HL-60/S4 treated with retinoic acid at 250 ng/mL for 4 days and 3 days (cell line): Measurements from ENCODE around the gene PARD3.

Experiments
- in situ Hi-C: fragments of 300-500 bp; cut with MboI; formaldehyde crosslinking; loops from 2 replicates; pipeline ENCODE4 v1.7.0; 2022; ENCODE audit warnings: low sequenced_read_pairs

Gene PARD3

GRCh38 chr10:34484164-34484563 is 330.9 kb downstream of the PARD3 start:
- in situ Hi-C loops, result no loop called here

GRCh38 chr10:34480345-34480744 is 334.8 kb downstream of the PARD3 start:
- in situ Hi-C loops, result no loop called here

GRCh38 chr10:34479520-34480179 is 335.4 kb downstream of the PARD3 start:
- in situ Hi-C loops, result no loop called here

GRCh38 chr10:34477249-34477648 is 337.8 kb downstream of the PARD3 start:
- in situ Hi-C loops, result no loop called here

GRCh38 chr10:34476608-34477007 is 338.5 kb downstream of the PARD3 start:
- in situ Hi-C loops, result no loop called here

- in situ Hi-C loops, result no loop called here
These were observed 339.3 kb downstream of the PARD3 start for GRCh38 chr10:34475786-34476185.

- in situ Hi-C loops, result no loop called here
These were observed 339.8 kb downstream of the PARD3 start for GRCh38 chr10:34475274-34475646.

- in situ Hi-C loops, result no loop called here
These were observed 340.4 kb downstream of the PARD3 start for GRCh38 chr10:34474555-34475273.

- in situ Hi-C loops, result no loop called here
These were observed 341.1 kb downstream of the PARD3 start for GRCh38 chr10:34474009-34474376.

- in situ Hi-C loops, result no loop called here
These were observed 341.7 kb downstream of the PARD3 start for GRCh38 chr10:34473174-34474008.

- in situ Hi-C loops, result no loop called here
These were observed 344.8 kb downstream of the PARD3 start for GRCh38 chr10:34470307-34470706.

- in situ Hi-C loops, result no loop called here
These were observed 345.6 kb downstream of the PARD3 start for GRCh38 chr10:34469446-34469845.

- in situ Hi-C loops, result no loop called here
These were observed 347.2 kb downstream of the PARD3 start for GRCh38 chr10:34467902-34468301.

GRCh38 chr10:34467364-34467763 is 347.7 kb downstream of the PARD3 start:
- in situ Hi-C loops, result no loop called here

GRCh38 chr10:34465678-34466077 is 349.4 kb downstream of the PARD3 start:
- in situ Hi-C loops, result no loop called here

GRCh38 chr10:34464591-34464990 is 350.5 kb downstream of the PARD3 start:
- in situ Hi-C loops, result no loop called here

GRCh38 chr10:34464000-34464399 is 351.1 kb downstream of the PARD3 start:
- in situ Hi-C loops, result no loop called here

- in situ Hi-C loops, result no loop called here
These were observed 352.1 kb downstream of the PARD3 start for GRCh38 chr10:34462993-34463392.

GRCh38 chr10:34462056-34462455 is 353.0 kb downstream of the PARD3 start:
- in situ Hi-C loops, result no loop called here

- in situ Hi-C loops, result no loop called here
These were observed 360.4 kb downstream of the PARD3 start for GRCh38 chr10:34454590-34455261.

GRCh38 chr10:34449836-34450235 is 365.3 kb downstream of the PARD3 start:
- in situ Hi-C loops, result no loop called here
